HepG2 (cell line): ENCODE measurements around the gene CPT1B. TPM values are rescaled to one million over a fixed set of nuclear protein-coding genes. Genes with fewer than 3 reads are reported as not detected.

ENCODE experiments used
- ARID5B ChIP-seq: IDR thresholded peaks from 2 replicates; pipeline ENCODE4 v1.4.0; 2020; ENCODE audit warnings: mild to moderate bottlenecking, missing genetic modification reagents
- ATRX ChIP-seq: sonication (generic); formaldehyde crosslinking; IDR thresholded peaks from 2 replicates; pipeline ENCODE4 v1.4.0; 2020; ENCODE audit warnings: missing genetic modification reagents, borderline replicate concordance
- CCDC6 ChIP-seq: sonication (generic); formaldehyde crosslinking; IDR thresholded peaks from 2 replicates; pipeline ENCODE4 v1.8.1; 2022; ENCODE audit warnings: mild to moderate bottlenecking, missing genetic modification reagents, moderate library complexity
- CHCHD3 ChIP-seq: sonication (generic); formaldehyde crosslinking; IDR thresholded peaks from 2 replicates; pipeline ENCODE4 v1.8.0; 2022; ENCODE audit warnings: mild to moderate bottlenecking, missing genetic modification reagents, moderate library complexity
- FOXO1 ChIP-seq: sonication (generic); formaldehyde crosslinking; IDR thresholded peaks from 2 replicates; pipeline ENCODE4 v1.4.0; 2020; ENCODE audit warnings: missing genetic modification reagents
- FUBP1 ChIP-seq: sonication (generic); formaldehyde crosslinking; IDR thresholded peaks from 2 replicates; pipeline ENCODE4 v1.5.1; 2020; ENCODE audit warnings: missing genetic modification reagents, mild to moderate bottlenecking, borderline replicate concordance
- MLX ChIP-seq: IDR thresholded peaks from 2 replicates; pipeline ENCODE4 v1.6.1; 2016
- NBN ChIP-seq: fragments of 450-650 bp; conservative IDR thresholded peaks from 2 replicates; pipeline ENCODE4 v1.6.1; 2017
- NCOR1 ChIP-seq: fragments of 200-600 bp; sonication (generic); IDR thresholded peaks from 2 replicates; pipeline ENCODE4 v1.7.0; 2017; ENCODE audit warnings: antibody characterized with exemption, low read length, borderline replicate concordance
- NR2F6 ChIP-seq, 2 experiments: IDR thresholded peaks; 2 replicates each; pipeline ENCODE4 v1.6.1; 2016; ENCODE audit warnings: antibody characterized with exemption in 1 of 2, mild to moderate bottlenecking in 1 of 2
- PHB2 ChIP-seq: fragments of 450-650 bp; IDR thresholded peaks from 2 replicates; pipeline ENCODE4 v1.6.1; 2018; ENCODE audit not compliant: partially characterized antibody
- RFX3 ChIP-seq: IDR thresholded peaks from 2 replicates; pipeline ENCODE4 v1.6.1; 2016; ENCODE audit warnings: missing biosample characterization, missing genetic modification reagents
- RFXANK ChIP-seq: IDR thresholded peaks from 2 replicates; pipeline ENCODE4 v1.6.1; 2016
- RORA ChIP-seq: sonication (generic); formaldehyde crosslinking; IDR thresholded peaks from 2 replicates; pipeline ENCODE4 v1.5.0; 2020; ENCODE audit warnings: mild to moderate bottlenecking, missing genetic modification reagents, moderate library complexity
- ZNF260 ChIP-seq: sonication (generic); formaldehyde crosslinking; IDR thresholded peaks from 2 replicates; pipeline ENCODE4 v1.4.0; 2020; ENCODE audit warnings: missing genetic modification reagents, low read depth, mild to moderate bottlenecking, borderline replicate concordance
- ZNF431 ChIP-seq: sonication (generic); formaldehyde crosslinking; IDR thresholded peaks from 2 replicates; pipeline ENCODE4 v1.9.0; 2022; ENCODE audit warnings: missing genetic modification reagents, low read depth, mild to moderate bottlenecking, borderline replicate concordance
- ZNF549 ChIP-seq: sonication (generic); formaldehyde crosslinking; IDR thresholded peaks from 2 replicates; pipeline ENCODE4 v1.5.0; 2020; ENCODE audit warnings: missing genetic modification reagents
- ZNF687 ChIP-seq: sonication (generic); formaldehyde crosslinking; IDR thresholded peaks from 2 replicates; pipeline ENCODE4 v1.5.1; 2020; ENCODE audit warnings: mild to moderate bottlenecking, missing genetic modification reagents, moderate library complexity
- polyA plus RNA-seq, 8 experiments: library from polyadenylated mRNA; depleted of rRNA in 3 of 8; stranded (reverse) in 7 of 8; unstranded in 1 of 8; fragments of >200 nt; fragmentation: Illumina TruSeq in 4 of 8; extraction: Trizol in 4 of 8; gene quantifications; 2 replicates each; pipeline versions ENCODE4 v1.2.1 to v1.2.3, GENCODE V29; 2011 to 2016; ENCODE audit warnings: low read depth in 4 of 8, missing spikeins in 1 of 8, mixed read lengths in 1 of 8; ENCODE audit not compliant: insufficient read depth in 1 of 8
- total RNA-seq, 5 experiments: library from RNA; depleted of rRNA; stranded (reverse); fragments of >200 nt; fragmentation: Illumina TruSeq; extraction: Trizol; gene quantifications; 2 replicates each; pipeline ENCODE4 v1.2.3, GENCODE V29; 2016; ENCODE audit warnings: low read depth in 1 of 5

The CPT1B gene
- total and polyA plus RNA-seq, 2 of the 13 experiments (the other 11 are each of a cell fraction or from before 2014, with no cell fraction given), result 9.2 to 19.5 TPM

- TF ChIP-seq ARID5B (no peak), ZNF687 (CRISPR knock-in tag) (peak; percentile 86), RORA (CRISPR knock-in tag) (no peak), ZNF549 (CRISPR knock-in tag) (no peak), NR2F6 (IDR thresholded peaks at IDR 0.05) (no peak), NR2F6 (CRISPR knock-in tag; IDR thresholded peaks at IDR 0.05) (peak; percentile 71), ZNF260 (CRISPR knock-in tag) (no peak), FOXO1 (CRISPR knock-in tag) (peak; percentile 18; the same call in 1 of the 2 replicates), ATRX (CRISPR knock-in tag) (no peak), CHCHD3 (CRISPR knock-in tag) (no peak), CCDC6 (CRISPR knock-in tag) (no peak), RFXANK (CRISPR knock-in tag) (0 out of 2 replicates have a peak, but pooled peaks have one; percentile 42), ZNF431 (CRISPR knock-in tag) (no peak), NBN (no peak), RFX3 (CRISPR knock-in tag) (no peak), MLX (CRISPR knock-in tag) (no peak), PHB2 (no peak), FUBP1 (CRISPR knock-in tag) (no peak), NCOR1 (no peak; the same call in 1 of the 2 replicates)
Observed at GRCh38 chr22:50562523-50563412, 15.5 kb downstream of the CPT1B start, which contains the start of gene SYCE3 (continued).
